GM12891 (cell line): ENCODE measurements around the gene FER.

Source experiments
- PAX5 ChIP-seq: IDR thresholded peaks from 2 replicates; pipeline ENCODE4 v1.6.1; 2011; ENCODE audit warnings: low read length, moderate library complexity, mild to moderate bottlenecking; ENCODE audit not compliant: insufficient read depth, severe bottlenecking
- POLR2A ChIP-seq: IDR thresholded peaks from 2 replicates; pipeline ENCODE4 v1.6.1; 2011; ENCODE audit warnings: low read depth, low read length, control low read depth
- POLR2AphosphoS5 ChIP-seq: IDR thresholded peaks from 2 replicates; pipeline ENCODE4 v1.6.1; 2011; ENCODE audit warnings: low read depth, low read length, control low read depth
- POU2F2 ChIP-seq: IDR thresholded peaks from 2 replicates; pipeline ENCODE4 v1.6.1; 2011; ENCODE audit warnings: low read depth, mild to moderate bottlenecking, control low read depth, low read length, moderate library complexity
- SPI1 ChIP-seq: IDR thresholded peaks from 2 replicates; pipeline ENCODE4 v1.6.1; 2011; ENCODE audit warnings: low read depth, low read length, control low read depth
- TAF1 ChIP-seq: IDR thresholded peaks from 2 replicates; pipeline ENCODE4 v1.6.1; 2011; ENCODE audit warnings: low read depth, low read length, control low read depth

DNA sequence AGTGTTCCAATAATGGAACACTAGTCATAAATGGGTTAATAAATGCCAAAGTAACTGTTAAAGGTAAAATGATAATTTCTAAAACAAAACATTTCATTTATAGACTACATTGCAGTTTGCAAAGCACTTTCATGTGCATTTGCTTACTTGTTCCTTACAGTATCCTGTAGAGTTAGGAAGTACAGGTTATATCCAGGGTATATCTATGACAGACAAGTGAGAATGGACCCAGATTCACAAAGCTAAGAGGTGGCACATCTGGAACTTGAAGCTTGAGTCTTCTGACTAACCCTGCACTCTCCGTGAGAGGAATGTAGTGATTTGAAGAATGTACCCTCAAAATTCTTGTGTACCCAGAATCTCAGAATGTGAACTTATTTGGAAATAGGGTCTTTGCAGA is 121.4 kb downstream of the FER start:
- TF ChIP-seq POLR2AphosphoS5 (no peak), TAF1 (no peak), POLR2A (no peak), SPI1 (no peak), POU2F2 (no peak), PAX5 (no peak)
